GM21381 (cell line): ENCODE data around the gene ZBTB16.

Experiments
- ATAC-seq: cut with Tn5 transposase; IDR thresholded peaks from one replicate; pipeline ENCODE4 v1.9.1; 2021; ENCODE audit warnings: mild to moderate bottlenecking, moderate library complexity; ENCODE audit not compliant: unreplicated experiment

The ZBTB16 gene

DNA sequence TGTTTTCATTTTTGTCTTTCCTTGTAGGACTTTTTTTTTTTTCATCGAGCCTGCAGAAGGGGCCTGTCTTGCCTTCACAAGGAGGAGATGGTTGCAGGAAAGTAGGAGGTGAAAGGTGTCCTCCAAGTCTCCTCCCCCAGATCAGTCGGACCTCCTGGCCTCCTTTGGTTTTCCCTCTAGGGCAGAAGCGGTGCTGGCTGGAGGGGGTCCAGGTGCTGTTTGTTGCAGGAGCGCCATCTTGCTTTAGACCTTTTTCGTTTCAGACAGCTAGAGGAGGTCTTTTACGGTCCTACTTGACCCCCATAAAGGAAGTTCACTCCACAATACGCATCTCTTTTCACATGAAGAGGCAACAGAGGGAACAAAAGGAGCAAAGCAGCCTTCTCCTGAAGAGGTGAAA lies 66.0 kb downstream of the ZBTB16 start:
- no peak for ATAC-seq

DNA sequence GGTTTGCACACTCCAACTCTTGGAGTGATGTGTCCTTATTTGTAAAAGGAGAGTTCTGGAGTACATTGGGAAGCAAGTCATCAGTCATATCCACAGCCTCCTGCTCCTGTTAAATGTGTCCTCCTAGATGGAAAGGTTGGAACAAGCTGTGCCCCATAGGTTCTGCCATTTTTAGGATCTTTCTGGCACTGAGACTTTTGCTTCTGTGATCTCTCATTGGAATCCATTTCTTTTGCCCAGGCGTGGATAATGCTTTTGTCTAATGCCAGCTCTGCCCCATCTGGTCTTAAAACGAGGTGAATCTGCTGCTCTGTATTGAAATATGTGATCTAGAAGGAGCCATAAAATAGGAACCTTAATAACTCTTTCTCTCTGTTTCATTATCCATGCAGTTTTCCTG lies 66.4 kb downstream of the ZBTB16 start:
- no peak for ATAC-seq

DNA sequence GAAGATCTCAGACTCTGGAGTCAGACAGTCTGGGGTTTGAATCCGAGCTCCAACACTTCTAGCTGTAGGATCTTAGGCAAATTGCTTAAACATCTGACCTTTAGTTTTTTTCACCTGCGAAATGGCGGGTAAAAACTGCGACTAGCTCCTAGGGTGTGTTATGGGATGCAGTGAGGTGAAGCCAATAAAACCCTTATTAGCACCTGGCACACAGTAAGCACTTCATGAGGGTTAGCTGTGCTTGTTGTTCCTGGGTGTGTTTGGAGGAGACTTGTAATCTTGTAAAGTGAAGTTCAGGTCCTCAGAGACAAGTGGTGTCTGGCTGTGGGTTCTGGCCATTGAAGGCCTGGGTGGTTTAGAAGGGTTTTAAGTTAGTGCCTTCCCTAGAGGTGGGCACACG lies 68.9 kb downstream of the ZBTB16 start:
- ATAC-seq = no peak

DNA sequence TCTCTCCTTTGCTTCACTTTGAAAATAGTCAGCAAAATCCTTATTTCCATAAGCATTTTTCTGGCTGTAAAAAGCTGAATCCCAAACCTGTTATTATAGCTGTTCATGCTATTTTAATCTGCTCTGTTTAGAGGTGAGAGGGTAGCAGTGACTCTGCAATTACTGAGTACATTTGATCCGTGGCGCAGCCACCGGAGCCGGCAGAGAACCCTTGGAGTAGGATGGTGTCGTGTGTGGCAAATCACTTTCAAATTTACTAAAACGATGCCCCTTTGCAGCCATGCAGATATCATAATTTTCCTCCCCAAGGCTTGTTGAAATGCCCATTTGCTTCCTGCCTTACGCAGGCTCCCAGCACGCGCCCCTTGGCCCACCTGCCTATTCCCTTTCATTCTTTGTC lies 69.6 kb downstream of the ZBTB16 start:
- ATAC-seq = no peak

DNA sequence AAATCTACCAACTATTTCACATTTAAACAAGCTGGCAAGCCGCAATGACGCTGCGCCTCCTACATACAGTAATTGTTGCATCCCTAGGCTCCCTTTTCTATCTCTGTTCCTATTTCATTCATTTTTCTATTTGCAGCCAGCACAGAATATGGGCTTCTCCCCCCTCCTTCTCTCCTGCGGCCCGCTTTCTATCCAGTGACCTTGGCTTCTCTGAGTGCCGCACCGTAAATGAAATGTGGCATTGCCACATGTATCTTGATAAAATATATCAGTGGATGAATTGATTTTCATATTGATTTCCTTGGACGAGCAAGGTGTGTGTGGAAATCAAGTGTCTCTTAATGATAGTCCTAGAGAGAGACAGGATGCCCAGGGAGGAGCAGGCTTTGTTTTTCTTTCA lies 70.2 kb downstream of the ZBTB16 start:
- ATAC-seq = no peak

DNA sequence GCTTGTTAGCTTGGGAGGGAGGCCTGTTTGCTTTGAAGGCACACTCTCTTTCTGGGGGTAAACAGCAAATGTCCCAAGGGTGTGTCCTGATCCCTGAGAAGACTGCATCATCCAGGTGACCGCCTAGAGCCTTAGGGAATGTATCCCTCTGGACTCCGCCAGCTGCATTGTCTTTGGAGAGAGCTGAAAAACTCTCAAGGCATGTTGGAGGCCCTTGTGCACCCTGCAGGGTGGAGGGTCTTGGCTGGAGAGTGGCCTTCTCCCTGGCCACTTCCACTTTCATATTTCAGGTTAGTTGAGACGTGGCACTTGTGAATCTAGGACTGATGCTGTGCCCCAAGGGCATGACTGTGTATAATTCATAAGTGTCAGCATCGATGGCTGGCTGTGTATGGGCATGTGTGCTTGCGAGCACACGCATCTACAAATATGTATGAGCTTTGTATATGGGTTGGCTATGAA lies 70.6 kb downstream of the ZBTB16 start:
- ATAC-seq = no peak

DNA sequence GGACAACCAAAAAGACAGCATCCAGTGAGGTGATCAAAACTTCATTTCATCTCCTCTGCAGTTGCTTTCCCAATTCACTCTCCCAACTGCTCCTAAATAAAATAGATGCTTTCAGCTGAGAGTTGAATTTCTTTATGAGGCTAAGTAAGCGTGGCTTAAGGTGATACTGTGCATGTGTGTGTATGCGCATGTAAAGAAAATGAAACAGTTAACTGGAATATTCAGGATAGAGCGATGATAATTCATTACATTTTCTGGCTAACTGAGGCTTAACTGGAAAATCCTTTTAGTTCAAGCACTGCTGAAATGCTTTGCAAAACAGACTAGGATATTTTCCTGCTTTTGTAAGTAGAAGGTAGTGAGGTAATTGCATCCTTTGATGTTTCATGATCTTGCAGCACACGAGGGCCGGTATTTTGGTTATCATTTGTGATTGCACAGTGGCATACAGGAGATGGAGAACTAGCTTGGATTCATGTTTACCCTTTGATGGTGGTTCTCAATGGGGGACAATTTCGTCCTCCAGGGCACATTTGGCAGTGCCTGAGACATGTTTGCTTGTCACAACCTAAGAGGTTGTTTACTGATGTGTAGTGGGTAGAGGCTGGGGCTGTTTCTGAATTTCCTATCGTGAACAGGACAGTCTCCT lies 71.2 kb downstream of the ZBTB16 start:
- ATAC-seq = no peak

DNA sequence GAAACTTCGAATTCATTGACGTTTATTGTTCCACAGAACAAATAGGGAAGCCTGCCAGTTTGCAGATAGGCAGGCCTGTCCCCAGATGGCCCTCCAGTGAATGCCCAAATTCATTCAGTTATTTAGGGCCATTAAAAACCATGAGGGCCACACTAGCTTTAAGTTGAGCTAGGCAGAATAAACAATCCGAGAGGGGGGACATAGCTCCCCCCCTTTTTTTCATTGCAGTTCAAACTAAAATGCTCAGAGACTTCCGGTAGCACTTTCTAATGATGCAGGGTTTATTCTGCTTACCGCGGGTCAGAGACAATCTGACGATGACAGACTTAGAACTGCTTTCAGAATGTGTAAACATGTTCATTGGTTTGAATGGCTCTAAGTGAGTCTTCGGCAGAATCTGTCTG lies 72.0 kb downstream of the ZBTB16 start:
- no peak for ATAC-seq

DNA sequence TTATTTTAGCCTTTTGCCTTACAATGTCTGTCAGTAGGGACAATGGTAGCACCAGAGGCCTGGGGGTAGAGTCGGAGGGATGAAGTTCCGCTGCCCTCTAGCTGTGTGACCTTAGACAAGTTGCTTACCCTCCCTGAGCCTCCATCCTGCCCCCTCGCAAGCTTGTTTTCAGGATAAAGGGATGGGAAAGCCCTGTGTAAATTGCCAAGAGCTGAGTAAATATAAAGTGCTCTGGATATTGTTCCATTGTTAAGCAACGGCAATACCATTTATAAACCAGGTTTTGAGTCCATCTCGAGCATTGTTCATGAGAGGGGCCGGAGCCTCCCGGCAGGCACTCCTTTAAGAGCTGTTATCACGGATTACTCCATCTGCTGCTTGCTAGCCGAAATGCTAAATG lies 72.9 kb downstream of the ZBTB16 start:
- ATAC-seq = no peak

DNA sequence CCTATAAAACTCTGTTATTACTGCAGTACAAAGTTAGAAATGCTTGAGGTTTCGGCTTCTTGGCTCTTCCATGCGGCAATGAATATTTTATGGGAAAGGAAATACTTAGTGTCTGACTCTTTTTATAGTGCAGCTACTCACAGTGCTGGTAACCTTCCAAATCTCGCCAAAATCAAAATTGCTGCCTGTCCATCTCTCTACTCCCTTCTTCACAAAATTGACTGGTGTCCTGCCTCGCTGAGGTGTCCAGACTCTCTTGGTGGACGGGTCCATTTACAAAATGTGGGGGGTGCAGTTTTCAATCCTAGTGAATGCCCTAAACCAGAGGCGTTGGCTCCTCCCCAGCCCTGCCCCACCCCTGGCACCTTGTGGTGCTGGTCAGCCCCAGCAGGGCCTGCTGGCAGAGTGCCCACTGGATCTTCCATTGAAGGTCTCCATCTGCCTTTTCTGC lies 73.5 kb downstream of the ZBTB16 start:
- ATAC-seq = no peak

DNA sequence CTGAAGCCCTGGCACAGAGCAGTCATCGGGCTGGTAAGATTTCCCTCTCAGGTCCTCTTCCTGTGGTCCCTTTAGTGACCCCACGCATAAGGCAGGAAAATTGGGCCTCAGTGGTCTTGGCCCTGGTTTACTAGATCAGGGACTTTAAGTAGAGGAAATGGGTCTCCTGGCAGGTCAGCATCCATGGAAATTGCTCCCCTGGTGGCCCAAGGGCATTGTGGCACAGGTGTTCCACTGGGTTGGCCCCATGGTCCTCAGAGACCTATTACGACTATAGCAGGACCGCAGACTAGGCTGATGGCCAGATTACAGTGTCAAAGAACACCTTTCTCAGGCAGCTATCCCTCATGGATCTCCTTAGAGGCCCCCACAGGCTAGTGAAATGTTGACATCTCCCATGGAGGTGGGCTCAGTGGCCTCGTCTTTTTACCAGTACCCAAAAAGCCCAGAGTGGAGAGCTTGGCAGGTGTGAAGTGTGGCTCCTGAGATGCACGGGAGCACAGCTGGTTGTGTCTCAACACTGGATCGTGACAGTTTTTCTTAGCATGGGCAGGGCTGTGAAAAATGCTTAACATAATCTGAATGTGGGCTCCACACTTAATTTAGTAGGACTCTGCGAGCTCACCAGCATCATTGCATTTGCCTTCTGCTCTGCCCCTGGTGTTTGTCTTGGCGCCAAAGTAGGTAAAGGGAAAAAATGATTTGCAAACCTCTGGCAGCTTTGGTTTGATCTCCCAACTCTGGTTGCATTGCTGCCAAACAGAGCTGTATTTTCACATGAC lies 74.2 kb downstream of the ZBTB16 start:
- ATAC-seq = no peak

DNA sequence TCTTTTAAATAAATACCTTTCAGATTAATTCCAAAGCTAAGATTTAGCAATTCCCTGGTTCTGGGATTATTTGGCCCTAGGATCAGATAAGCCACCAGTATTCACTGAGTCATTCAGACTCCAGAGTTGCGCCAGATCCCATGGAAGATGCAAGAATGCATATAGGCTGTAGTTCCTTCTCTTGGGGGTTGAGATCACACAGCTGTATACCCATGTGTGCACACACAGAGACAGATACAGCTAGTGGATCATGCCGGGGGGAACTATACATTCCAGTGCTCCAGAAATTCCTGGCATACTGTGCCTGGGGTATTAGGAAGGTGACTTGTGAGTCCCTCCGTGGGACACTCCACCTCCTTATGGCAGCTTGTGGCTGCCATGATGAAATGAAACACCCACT lies 75.4 kb downstream of the ZBTB16 start:
- ATAC-seq = no peak

DNA sequence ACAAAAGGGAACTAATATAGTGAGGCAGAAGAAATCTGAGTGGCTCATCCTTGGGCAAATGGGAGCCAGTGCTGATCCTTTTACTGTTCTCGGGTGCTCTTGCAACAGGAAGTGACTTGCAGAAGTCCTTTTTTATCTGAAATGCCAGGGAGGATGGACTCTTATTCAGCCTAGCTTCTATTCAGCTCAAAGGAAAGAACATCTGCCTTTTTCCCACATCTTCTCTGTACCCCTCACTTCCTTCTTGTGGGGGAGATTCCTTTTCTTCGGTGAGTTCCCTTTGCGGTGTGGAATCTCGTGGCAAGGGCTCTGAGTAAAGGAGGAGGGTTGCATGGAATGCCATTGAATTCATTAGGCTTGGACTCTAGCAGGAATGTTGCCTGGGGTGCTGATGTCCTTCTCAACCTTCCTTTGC lies 76.2 kb downstream of the ZBTB16 start:
- no peak for ATAC-seq

DNA sequence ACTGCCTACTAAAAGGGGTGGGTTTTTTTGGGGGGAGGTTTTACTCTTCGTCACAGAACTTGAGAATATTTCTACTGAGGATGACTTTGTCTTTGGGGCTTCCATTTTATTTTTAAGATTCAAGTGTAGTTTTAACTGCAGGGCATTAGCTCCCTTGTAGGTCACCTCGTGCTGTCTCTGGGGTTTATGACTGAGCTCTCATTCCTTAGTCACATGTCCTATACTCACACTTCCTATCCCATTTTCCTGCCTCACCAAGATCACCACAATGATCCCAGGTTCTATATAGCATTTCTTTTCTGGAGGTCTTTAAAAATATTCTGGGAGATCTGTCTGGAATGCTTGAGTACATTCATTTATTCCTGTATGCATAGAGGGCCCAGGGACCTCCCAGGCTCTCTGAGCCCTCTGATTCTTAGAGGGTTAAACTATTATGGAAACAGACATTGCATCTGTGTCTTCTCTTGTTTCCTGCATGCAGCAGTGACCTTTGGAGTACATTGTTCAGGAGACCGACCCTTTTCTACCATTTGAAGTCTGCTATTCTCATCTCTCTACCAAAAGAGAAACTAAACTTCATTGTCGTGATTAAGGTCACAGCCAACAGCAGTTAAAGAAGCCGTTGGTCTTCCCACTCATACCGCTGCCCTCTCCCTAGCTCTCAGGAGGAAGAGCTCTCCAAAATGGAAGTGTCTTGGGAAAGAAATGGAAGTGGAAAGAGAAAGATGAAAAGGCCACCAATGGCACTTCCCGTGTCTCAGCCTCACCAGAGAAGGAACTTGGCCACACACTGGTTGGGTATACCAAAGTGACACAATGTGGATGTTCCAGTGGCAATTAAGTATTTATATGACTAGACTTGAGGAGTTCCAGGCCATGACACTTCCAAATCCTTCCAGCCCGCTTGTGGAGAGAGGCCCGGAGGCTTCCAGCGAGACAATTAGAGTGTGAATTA lies 77.5 kb downstream of the ZBTB16 start:
- no peak for ATAC-seq

DNA sequence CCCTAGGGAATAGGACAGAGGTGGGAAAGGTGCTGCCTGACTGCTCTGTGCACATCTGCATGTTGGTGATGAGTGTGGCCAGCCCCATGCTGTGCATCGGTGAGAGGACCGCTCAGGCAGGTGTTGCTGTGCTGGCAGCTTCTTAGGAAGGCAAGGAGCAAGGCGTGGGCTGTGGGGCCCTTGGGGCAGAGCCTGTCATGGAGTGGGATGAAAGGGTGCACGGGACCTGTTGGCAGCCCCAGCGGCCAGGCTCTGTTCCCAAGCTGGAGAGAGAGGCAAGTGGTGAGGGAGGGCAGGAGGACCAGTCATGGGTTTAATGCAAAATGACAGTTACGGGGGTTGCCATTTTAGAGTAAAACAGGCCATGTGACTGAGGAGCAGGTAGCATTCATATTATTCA lies 78.3 kb downstream of the ZBTB16 start:
- ATAC-seq = no peak

DNA sequence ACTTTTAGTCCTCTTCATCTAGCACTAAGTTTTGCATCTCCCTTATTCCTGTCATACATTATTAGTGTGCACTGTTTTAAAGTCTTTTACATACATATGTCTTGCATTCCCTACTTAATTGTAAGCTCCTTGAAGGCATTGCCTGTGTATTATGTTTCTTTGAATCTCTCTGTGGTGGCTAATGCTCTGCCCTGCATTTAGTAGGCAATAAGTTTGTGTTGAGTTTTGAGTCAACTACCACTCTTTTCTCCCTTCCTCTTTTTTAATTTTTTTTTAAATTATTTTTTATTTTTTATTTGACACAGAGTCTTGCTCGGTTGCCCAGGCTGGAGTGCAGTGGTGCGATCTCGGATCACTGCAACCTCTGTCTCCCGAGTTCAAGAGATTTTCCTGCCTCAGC lies 78.9 kb downstream of the ZBTB16 start:
- ATAC-seq = no peak

DNA sequence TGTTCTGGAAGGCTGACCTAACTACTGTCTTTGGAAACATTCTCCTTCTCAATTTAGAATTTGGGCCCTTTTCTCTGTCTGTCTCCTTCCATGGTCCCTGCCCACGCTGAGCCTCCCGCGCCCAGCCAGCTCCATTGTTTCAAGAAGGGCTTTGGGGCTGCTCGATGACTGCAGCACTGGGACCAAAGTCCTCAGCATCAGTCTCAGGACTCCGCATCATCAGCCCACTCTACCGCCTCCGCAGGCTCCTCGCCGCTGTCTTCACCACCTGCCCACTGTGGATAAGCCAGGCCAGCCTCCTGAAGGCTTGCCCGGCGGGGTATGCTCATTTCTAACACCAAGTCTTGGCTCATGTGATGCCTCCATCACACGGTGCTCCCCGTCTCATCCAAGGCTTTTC lies 81.3 kb downstream of the ZBTB16 start:
- ATAC-seq = no peak

DNA sequence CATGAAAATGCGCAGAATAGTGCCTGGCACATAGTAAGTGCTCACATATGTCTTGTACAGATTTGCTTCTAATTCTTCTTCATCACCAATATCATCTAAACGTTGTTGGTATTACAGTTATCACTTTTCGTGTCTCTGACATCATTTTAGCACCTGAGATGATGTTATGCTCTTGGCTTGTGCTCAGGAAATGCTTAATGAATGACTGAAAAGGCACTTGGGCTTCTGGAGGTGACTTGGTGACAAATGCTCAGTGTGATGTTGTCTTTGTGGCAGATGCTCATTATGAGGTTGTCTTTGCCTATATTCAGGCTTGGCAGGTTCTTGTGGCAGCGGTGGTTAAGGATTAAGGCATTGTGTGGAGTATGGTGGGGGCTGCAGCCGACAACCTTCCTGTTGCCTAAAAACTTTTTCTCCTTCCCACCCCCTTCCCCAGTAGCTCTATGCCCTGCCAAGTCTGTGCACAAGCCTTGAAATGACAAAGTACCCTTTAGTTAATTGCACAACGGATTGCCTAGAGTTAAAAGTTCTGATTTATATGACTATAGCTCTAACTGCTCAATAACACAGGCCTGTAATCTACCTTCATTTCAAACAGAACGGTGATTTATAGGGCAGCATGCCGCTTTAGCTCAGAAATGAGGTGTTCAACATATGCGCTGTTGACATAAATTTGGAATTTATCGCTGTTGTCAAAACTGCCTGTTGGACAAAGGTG lies 82.5 kb downstream of the ZBTB16 start:
- no peak for ATAC-seq

DNA sequence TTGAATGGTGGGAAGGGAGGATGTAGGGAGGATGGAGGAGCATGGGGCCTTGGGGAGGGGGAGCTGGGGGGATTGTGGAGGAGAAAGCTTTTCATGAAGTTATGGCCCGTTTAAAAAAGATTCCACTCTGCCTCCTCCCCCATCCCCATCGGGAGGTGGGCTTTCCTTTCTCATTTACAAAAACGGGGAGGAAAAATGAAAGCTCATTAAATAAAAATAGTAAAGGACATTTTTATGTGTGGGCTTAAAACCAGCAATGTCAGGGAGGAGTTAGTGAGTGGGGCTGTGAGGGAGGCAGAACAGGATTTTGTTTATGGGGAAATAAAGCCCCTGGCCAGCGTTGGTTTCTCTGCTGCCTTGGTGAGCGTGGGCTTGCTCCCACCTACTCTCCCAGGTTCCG lies 83.2 kb downstream of the ZBTB16 start:
- no peak for ATAC-seq

DNA sequence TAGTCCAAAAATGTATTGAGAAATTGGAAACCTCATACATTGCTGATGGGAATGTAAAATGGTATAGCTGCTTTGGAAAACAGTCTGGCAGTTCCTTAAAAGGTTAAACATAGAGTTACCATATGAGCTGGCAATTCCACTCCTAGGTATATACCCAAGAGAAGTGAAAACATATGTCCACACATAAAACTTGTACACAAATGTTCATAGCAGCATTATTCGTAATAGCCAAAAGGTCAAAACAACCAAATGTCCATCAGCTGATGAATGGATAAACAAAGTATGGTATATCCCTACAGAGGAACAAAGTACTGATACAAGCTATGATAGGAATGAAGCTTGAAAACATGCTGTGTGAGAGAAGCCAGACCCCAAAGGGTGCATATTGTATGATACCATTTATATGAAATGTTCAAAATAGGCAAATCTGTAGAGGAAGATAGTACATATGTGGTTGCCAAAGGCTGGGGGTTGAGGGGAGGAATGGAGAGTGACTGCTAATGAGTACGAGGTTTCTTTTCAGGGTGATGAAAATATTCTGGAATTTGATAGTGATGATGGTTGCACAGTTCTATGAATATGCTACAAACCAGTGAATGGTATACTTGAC lies 85.8 kb downstream of the ZBTB16 start:
- no peak for ATAC-seq
